Osteoblast (primary cell): Measurements from ENCODE around the gene TRAF5. TPM values are rescaled to one million over a fixed set of nuclear protein-coding genes. Genes with fewer than 3 reads are reported as not detected.
"Not testable (repeated sequence)": the region's sequence is repeated elsewhere in the genome, so short reads cannot be mapped to it uniquely, and the experiment has no call there.

ENCODE experiments used
- DNase-seq: peaks from one replicate; pipeline ENCODE4 v3.0.0; 2011; ENCODE audit warnings: low spot score, mixed read lengths; ENCODE audit not compliant: insufficient read length; ENCODE audit errors: missing footprints
- H2AFZ ChIP-seq: 2 replicates; pipeline ENCODE4 v1.6.0; 2011; ENCODE audit warnings: mild to moderate bottlenecking, low read length
- H3K27ac ChIP-seq: 2 replicates; pipeline ENCODE4 v1.5.1; 2011; ENCODE audit warnings: mild to moderate bottlenecking, low read depth, low read length, moderate library complexity
- H3K27me3 ChIP-seq: 2 replicates; pipeline ENCODE4 v1.6.0; 2012; ENCODE audit warnings: mild to moderate bottlenecking, control low read depth, inconsistent platforms, low read length, moderate library complexity; ENCODE audit not compliant: insufficient read depth
- H3K36me3 ChIP-seq: 2 replicates; pipeline ENCODE4 v1.5.1; 2011; ENCODE audit warnings: mild to moderate bottlenecking, low read length, control low read depth, moderate library complexity; ENCODE audit not compliant: insufficient read depth
- H3K4me1 ChIP-seq: 2 replicates; pipeline ENCODE4 v1.5.1; 2011; ENCODE audit warnings: mild to moderate bottlenecking, low read length, control low read depth, moderate library complexity; ENCODE audit not compliant: insufficient read depth
- H3K4me2 ChIP-seq: 2 replicates; pipeline ENCODE4 v1.6.0; 2011; ENCODE audit warnings: mild to moderate bottlenecking, low read length; ENCODE audit not compliant: insufficient read depth
- H3K4me3 ChIP-seq: fragments of 200-600 bp; sonication (generic); 3 replicates; pipeline ENCODE4 v1.5.1; 2012; ENCODE audit warnings: mild to moderate bottlenecking, low read length, inconsistent platforms; ENCODE audit not compliant: insufficient read depth
- H3K79me2 ChIP-seq: 2 replicates; pipeline ENCODE4 v1.6.0; 2012; ENCODE audit warnings: mild to moderate bottlenecking, low read length, control low read depth, inconsistent platforms; ENCODE audit not compliant: insufficient read depth
- H3K9me3 ChIP-seq: 2 replicates; pipeline ENCODE4 v1.5.1; 2011; ENCODE audit warnings: low read depth, low read length, control low read depth
- H4K20me1 ChIP-seq: 2 replicates; pipeline ENCODE4 v1.6.0; 2012; ENCODE audit warnings: mild to moderate bottlenecking, low read length, control low read depth; ENCODE audit not compliant: insufficient read depth
- total RNA-seq: library from RNA; depleted of rRNA; stranded (reverse); fragments of >200 nt; gene quantifications from 2 replicates; pipeline ENCODE4 v1.2.3, GENCODE V29; 2012
- TF ChIP-seq, protein P1 (sequence below): IDR thresholded peaks from 2 replicates; pipeline ENCODE4 v1.5.1; 2011; ENCODE audit warnings: mild to moderate bottlenecking, low read depth, low read length, moderate library complexity; ENCODE audit errors: extremely low read depth

TRAF5 gene
- total RNA-seq, 1 donor = 15.9 TPM

DNA sequence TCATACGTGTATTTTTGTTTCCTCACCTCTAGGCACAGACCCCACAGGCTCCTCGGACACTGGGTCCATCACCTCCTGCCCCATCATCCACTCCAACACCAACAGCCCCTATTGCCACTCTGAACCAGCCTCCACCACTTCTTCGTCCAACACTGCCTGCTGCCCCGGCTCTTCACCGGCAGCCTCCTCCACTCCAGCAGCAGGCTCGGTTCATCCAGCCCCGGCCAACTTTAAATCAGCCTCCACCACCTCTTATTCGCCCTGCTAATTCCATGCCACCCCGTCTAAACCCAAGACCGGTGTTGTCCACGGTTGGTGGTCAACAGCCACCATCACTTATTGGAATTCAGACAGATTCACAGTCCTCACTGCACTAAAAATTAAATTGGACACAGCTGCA, 13.2 kb upstream of the TRAF5 start:
- H3K27me3 ChIP-seq = no peaks in the 10 kb centered on the region
- DNase-seq = no peak
- no peaks in the 10 kb centered on the region for H3K4me1 ChIP-seq
- no peak overlapping the region for H3K4me3 ChIP-seq
- H3K27ac ChIP-seq = no peak overlapping the region
- no peaks in the 10 kb centered on the region for H3K79me2 ChIP-seq
- peaks cover 59% of the 10 kb centered on the region for H3K36me3 ChIP-seq
- peaks cover 3% of the 10 kb centered on the region for H4K20me1 ChIP-seq
- TF ChIP-seq, protein P1, sequence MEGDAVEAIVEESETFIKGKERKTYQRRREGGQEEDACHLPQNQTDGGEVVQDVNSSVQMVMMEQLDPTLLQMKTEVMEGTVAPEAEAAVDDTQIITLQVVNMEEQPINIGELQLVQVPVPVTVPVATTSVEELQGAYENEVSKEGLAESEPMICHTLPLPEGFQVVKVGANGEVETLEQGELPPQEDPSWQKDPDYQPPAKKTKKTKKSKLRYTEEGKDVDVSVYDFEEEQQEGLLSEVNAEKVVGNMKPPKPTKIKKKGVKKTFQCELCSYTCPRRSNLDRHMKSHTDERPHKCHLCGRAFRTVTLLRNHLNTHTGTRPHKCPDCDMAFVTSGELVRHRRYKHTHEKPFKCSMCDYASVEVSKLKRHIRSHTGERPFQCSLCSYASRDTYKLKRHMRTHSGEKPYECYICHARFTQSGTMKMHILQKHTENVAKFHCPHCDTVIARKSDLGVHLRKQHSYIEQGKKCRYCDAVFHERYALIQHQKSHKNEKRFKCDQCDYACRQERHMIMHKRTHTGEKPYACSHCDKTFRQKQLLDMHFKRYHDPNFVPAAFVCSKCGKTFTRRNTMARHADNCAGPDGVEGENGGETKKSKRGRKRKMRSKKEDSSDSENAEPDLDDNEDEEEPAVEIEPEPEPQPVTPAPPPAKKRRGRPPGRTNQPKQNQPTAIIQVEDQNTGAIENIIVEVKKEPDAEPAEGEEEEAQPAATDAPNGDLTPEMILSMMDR = no peak
- H3K4me2 ChIP-seq = no peak overlapping the region
- no peak overlapping the region for H2AFZ ChIP-seq
- no peaks in the 10 kb centered on the region for H3K9me3 ChIP-seq

DNA sequence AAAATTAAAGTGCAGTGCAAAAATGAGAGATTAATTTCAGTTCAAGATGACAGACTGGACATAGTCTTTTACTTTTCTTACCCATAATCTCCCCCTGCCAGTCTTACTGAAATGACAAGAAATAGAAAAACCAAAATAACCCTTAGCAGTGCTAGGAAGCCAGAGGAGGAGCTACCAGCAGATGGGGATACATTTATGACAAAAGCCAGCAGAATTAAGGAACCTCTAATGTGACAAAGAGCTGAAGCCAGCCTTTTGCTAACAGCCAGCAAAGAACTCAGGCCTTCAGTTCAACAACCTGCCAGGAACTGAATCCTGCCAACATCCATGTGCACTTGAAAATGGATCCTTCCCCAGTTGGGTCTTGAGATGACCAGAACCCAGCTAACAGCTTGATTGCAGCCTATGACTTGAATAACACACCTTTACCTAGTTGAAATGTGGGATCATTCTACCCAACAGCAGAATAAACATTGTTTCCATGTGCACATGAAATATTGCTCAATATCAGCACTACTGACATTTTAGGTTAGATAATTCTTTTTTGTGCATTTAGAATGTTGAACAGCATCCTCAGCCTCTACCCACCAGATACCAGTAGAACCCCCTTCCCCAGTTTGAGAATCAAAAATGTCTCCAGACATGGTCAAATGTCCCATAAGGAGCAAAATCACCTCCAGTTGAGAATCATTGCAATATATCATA, 7.9 kb upstream of the TRAF5 start:
- DNase-seq = no peak
- TF ChIP-seq, protein P1 = no peak
- no peak overlapping the region for H3K4me2 ChIP-seq

DNA sequence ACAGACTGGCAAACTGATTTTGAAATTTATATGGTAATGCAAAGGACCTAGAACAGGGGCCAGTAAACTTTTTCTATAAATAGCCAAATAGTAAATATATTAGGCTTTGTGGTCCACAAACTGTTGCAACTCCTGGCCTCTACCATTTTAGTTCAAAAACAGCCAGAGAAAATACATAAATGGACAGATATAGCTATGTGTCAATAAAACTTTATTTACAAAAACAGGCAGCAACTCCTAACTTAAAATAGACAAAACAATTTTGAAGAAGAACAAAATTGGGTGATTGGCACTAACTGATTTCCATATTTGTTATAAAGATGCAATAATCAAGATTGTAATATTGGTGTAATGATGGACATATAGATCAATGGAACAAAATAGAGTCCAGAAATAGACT, 6.7 kb upstream of the TRAF5 start:
- no peak for DNase-seq
- TF ChIP-seq, protein P1 = no peak

More for the DNA sequence above, 7.9 kb upstream of the TRAF5 start:
- H3K4me1 ChIP-seq = no peaks in the 10 kb centered on the region
- H3K27ac ChIP-seq = no peak overlapping the region
- H3K36me3 ChIP-seq = peaks cover 28% of the 10 kb centered on the region
- no peaks in the 10 kb centered on the region for H3K9me3 ChIP-seq
- no peaks in the 10 kb centered on the region for H4K20me1 ChIP-seq
- no peaks in the 10 kb centered on the region for H3K27me3 ChIP-seq
- H2AFZ ChIP-seq = no peak overlapping the region
- no peak overlapping the region for H3K4me3 ChIP-seq
- H3K79me2 ChIP-seq = no peaks in the 10 kb centered on the region

DNA sequence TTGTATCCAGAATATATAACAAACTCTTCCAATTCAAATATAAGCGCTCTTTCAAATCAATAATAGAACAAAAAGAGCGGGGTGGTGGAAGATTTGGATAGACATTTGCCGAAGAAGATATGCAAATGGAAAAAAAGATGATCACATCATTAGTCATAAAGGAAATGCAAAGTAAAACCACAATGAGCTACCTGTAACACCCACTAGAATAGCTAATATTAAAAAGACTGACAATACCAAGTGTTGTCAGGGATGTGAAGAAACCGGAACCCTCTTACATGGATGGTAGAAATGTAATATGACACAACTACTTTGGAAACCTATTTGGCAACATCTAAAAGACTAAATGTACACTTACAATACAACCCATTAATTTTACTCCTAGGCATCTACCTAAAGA, 5.7 kb upstream of the TRAF5 start:
- H4K20me1 ChIP-seq = no peaks in the 10 kb centered on the region
- no peak for DNase-seq
- H3K27me3 ChIP-seq = no peaks in the 10 kb centered on the region
- TF ChIP-seq, protein P1 = no peak
- no peak overlapping the region for H3K4me3 ChIP-seq
- peaks cover 8% of the 10 kb centered on the region for H3K36me3 ChIP-seq
- no peaks in the 10 kb centered on the region for H3K4me1 ChIP-seq
- no peak overlapping the region for H2AFZ ChIP-seq
- no peaks in the 10 kb centered on the region for H3K79me2 ChIP-seq
- H3K4me2 ChIP-seq = no peak overlapping the region
- no peak overlapping the region for H3K27ac ChIP-seq
- H3K9me3 ChIP-seq = no peaks in the 10 kb centered on the region

More for the DNA sequence above, 6.7 kb upstream of the TRAF5 start:
- Histone ChIP-seq H3K27ac (no peak overlapping the region), H2AFZ (no peak overlapping the region), H3K4me3 (no peak overlapping the region), H3K79me2 (no peaks in the 10 kb centered on the region), H3K4me2 (no peak overlapping the region), H3K9me3 (no peaks in the 10 kb centered on the region), H3K4me1 (no peaks in the 10 kb centered on the region), H3K27me3 (no peaks in the 10 kb centered on the region), H4K20me1 (no peaks in the 10 kb centered on the region), H3K36me3 (peaks cover 17% of the 10 kb centered on the region)

DNA sequence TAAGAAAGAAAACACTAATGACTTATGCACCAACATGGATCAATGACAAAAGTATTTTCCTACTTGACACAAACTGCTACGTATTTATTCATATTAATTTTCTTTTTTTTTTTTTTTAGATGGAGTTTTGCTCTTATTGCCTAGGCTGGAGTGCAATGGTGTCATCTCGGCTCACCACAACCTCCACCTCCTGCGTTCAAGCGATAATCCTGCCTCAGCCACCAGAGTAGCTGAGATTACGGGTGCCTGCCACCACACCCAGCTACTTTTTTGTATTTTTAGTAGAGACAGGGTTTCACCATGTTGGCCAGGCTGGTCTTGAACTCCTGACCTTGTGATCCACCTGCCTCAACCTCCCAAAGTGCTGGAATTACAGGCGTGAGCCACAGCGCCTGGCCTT, 5.0 kb upstream of the TRAF5 start:
- H4K20me1 ChIP-seq, H3K4me2 ChIP-seq, H3K36me3 ChIP-seq, H3K27ac ChIP-seq, H3K27me3 ChIP-seq, H3K9me3 ChIP-seq, H3K4me1 ChIP-seq, DNase-seq, H3K79me2 ChIP-seq, H2AFZ ChIP-seq, H3K4me3 ChIP-seq: not testable (repeated sequence)
